GM19467 (cell line): Measurements from ENCODE around the gene EFS.
"Not testable (repeated sequence)": the region's sequence is repeated elsewhere in the genome, so short reads cannot be mapped to it uniquely, and the experiment has no call there.

Source experiments
- ATAC-seq: cut with Tn5 transposase; IDR thresholded peaks from one replicate; pipeline ENCODE4 v1.9.1; 2021; ENCODE audit warnings: mild to moderate bottlenecking, moderate library complexity; ENCODE audit not compliant: unreplicated experiment

EFS gene

GRCh38 chr14:23339506-23340268 is 25.3 kb downstream of the EFS start:
- ATAC-seq: no peak

DNA sequence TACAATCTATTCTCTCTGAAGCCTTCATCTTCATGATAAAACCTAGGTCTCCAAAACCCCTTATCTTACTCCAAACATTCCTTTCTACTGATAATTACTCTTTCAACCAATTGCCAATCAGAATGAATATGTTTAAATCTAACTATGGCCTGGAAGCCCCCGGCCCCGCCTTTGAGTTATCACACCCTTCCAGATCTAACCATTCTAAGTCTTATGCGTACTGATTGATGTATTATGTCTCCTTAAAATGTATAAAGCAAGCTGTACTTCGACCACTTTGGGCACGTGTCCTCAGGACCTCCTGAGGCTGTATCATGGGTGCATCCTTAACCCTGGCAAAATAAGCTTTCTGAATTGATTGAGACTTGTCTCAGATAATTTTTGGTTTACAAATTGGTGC is 29.3 kb downstream of the EFS start:
- ATAC-seq: no peak

- no peak for ATAC-seq
Measured at GRCh38 chr14:23327947-23328744, 36.8 kb downstream of the EFS start.

DNA sequence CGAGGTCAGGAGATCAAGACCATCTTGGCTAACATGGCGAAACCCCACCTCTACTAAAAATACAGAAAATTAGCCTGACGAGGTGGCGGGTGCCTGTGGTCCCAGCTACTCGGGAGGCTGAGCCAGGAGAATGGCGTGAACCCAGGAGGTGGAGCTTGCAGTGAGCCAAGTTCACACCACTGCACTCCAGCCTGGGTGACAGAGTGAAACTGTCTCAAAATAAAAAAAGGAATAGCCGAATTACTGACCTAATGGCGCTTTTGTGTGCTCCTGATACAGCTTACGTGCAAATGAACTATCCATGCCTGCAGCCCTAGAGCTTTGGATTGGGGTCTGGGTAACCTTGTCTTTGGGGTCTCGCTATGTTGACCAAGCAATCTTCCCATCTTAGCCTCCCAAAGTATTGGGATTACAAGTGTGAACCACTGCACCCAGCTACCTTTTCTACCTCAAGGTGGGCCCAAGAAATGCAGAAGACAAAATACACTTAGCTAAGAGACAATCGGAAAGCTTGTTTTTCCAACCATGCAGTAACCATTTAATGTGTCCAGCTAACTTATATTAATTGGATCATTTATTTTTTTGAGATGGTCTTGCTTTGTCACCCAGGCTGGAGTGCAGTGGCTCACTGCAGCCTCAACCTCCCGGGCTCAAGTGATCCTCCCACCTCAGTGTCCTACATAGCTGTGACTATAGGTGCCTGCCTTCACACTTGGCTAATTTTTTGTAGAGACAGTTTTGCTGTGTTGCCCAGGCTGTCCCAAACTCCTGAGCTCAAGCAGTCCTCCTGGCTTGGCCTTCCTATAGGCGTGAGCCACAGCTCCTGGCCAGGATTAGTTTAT is 38.3 kb downstream of the EFS start:
- no peak for ATAC-seq

GRCh38 chr14:23325746-23326145 is 39.2 kb downstream of the EFS start:
- not testable (repeated sequence) for ATAC-seq

GRCh38 chr14:23324993-23325392 is 40.0 kb downstream of the EFS start:
- ATAC-seq: no peak

DNA sequence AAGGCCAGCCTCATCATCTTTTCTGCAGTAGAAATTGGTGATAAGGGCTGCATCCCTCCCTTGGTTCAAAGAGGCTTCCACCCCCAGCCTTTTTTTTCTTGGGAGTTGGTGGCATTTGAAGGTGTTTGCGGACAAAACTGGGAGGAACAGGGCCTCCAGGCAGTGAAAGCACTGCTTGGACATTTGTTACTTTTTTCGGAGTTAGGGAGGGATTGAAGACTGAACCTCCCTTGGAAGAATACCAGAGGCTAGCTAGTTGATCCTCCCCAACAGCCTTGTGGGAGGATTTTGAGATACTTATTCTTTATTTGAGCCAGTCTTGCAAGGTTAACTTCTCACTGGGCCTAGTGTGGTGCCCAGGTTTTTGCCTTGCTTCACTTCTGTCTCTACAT is 40.5 kb downstream of the EFS start:
- ATAC-seq: no peak

- ATAC-seq: no peak
Measured at GRCh38 chr14:23323838-23324454, 41.0 kb downstream of the EFS start.

DNA sequence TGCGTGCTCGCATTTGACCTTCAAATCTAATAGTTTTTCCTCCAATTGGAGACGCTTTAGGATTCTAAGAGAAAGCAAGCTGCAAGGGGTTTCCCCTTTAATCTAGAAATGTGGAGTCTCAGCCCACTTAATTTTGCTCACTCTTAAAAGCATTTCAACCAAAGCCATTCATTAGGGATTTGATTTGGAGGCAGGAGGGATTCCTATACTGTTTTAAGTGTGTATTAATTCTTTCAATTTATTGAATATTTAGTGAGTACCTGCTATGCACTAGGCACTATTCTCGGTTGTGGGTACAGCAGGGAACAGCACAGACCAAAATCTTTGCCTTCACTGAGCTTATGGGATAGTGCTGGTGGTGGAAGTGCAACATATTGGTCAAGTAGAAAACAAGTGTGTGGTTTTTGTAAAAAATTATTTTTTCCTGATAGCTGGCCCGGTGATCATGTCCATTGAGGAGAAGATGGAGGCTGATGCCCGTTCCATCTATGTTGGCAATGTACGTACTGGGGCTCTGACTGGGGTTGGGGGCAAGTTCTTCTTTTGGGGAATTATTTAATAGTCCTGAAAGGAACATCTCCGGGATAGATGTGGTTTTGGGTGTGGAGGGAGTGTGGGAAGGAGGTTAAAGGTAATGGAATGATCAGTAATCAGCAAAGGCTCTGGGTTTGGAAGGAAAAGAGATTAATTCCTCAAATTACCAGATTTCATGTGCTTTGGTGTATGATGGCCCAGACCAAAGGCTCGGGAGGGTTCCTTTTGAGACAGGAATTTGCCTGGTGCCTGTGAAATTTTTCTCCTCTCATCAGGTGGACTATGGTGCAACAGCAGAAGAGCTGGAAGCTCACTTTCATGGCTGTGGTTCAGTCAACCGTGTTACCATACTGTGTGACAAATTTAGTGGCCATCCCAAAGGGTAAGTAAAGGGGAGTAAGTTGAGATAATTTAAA is 42.1 kb downstream of the EFS start:
- ATAC-seq: no peak

- ATAC-seq: peak; percentile 6
Measured at GRCh38 chr14:23321572-23322547, 43.1 kb downstream of the EFS start.

DNA sequence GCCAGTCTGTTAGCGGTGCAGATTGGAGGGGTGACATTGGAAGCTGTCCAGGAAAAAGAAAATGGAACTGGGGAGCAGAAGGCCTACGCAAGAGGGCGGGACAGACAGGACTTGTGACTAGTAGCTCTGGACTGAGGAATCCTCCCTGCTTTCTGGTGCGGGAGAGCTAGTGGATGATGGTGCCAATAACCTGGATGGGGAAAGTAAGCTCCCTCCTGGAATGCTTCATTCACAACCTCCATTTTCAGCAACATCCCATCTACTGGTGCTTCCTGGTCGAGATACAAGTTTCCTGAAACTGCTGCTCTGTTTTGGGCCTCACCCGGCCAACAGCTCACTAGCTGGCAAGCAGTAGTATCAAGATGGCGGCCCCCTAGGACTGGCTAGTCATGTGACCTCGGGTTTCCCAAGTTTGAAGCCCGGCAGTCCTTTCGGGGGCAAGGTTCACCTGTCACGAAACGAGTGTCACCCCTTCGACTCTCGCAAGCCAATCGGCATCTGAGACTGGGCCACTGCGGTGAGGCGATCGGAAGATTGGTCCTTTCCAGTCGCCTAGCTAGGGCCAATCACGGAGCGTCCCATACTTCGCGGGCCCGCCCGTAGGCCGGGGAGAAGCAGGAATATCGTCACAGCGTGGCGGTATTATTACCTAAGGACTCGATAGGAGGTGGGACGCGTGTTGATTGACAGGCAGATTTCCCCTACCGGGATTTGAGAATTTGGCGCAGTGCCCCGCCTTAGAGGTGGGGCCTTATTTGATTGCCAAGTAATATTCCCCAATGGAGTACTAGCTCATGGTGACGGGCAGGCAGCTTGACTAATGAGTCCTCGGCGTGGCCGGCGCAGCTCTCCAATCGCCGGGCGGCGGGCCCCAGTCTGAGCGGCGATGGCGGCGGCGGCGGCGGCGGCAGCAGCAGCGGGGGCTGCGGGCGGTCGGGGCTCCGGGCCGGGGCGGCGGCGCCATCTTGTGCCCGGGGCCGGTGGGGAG is 44.1 kb downstream of the EFS start, which contains the start of gene PABPN1:
PABPN1 (plus strand) TSS at position 874 of the 988 bp plus-strand sequence; CDS start at position 887, 13 bp downstream.
- peak; percentile 88 for ATAC-seq

DNA sequence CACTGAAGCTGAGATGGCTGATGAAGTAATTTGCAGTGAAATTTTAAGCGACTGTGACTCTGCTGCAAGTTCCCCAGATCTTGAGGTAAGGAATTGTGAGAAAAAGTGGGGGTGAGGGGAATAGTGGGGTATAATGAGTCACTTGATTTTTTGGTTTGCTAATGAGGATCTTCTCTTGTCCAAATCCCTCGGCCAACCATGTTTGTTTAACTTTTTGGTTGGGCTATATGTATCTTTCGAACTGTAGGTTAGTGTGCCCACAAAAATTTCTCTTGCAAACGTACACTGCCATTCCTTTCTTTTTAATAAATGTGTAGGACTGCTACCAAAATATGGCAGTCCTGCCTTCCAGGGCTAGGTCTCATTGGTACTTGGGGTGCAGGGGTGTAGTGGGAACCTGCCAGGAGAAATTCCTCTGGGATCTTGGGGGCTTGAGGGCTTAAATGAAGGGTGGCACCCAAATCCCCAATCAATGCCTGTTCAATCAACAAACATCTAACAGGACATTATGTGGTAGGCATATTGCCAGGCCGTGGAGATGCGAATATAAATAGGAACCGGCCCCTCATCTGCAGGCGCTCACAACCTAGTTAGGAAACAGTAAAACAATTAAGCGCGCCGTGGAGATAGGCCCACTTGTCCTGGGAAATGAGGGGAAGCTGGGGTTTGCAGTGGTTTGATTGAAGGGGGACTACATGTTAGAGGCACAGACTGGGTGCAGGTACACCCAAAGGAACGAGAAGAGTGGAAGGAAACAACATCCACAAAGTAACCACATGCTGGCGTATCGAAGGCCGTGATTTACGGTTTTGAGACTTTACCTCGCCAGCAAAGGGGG is 45.0 kb downstream of the EFS start:
- ATAC-seq: no peak

- ATAC-seq: no peak
Measured at GRCh38 chr14:23316300-23316699, 48.7 kb downstream of the EFS start.

GRCh38 chr14:23310546-23310945 is 54.4 kb downstream of the EFS start:
- no peak for ATAC-seq

DNA sequence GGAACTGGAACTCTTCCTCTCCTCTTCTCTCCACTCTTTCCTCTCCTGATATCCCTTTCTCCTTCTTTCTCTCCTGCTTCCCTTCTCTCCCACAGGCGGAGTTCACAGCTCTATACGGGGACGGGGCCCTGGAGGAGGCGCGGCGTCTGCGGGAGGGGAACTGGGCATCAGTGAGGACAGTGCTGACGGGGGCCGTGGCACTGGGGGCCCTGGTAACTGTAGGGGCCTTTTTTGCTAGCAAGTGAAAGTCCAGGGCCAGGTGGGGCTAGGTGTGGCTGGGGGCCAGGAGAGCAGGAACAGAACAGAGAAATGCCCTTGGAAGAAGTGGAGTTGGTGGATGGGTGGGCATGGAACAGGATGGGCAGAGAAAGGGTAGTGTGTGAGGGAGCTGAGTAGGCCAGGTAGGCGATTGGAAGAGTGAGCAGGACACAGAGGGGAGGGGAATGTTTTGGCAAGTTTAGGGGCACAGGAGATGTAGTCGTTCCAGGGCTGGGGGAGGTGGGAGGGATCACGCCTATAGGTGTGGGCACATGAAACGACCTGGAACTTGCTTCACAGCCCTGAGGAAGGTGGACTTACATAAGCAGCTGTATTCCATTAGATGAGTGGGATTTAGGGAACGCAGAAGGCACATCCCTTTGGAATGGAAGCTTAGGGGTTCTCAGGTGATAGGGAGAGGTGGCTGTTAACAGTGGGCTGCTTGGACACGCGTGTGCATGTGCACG is 56.1 kb downstream of the EFS start:
- no peak for ATAC-seq
